ENCODE results near the gene ARHGEF7.
"Not testable (repeated sequence)": the region's sequence is repeated elsewhere in the genome, so short reads cannot be mapped to it uniquely, and the experiment has no call there.

ARHGEF7 gene, protein sequence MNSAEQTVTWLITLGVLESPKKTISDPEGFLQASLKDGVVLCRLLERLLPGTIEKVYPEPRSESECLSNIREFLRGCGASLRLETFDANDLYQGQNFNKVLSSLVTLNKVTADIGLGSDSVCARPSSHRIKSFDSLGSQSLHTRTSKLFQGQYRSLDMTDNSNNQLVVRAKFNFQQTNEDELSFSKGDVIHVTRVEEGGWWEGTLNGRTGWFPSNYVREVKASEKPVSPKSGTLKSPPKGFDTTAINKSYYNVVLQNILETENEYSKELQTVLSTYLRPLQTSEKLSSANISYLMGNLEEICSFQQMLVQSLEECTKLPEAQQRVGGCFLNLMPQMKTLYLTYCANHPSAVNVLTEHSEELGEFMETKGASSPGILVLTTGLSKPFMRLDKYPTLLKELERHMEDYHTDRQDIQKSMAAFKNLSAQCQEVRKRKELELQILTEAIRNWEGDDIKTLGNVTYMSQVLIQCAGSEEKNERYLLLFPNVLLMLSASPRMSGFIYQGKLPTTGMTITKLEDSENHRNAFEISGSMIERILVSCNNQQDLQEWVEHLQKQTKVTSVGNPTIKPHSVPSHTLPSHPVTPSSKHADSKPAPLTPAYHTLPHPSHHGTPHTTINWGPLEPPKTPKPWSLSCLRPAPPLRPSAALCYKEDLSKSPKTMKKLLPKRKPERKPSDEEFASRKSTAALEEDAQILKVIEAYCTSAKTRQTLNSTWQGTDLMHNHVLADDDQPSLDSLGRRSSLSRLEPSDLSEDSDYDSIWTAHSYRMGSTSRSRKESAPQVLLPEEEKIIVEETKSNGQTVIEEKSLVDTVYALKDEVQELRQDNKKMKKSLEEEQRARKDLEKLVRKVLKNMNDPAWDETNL

DNA sequence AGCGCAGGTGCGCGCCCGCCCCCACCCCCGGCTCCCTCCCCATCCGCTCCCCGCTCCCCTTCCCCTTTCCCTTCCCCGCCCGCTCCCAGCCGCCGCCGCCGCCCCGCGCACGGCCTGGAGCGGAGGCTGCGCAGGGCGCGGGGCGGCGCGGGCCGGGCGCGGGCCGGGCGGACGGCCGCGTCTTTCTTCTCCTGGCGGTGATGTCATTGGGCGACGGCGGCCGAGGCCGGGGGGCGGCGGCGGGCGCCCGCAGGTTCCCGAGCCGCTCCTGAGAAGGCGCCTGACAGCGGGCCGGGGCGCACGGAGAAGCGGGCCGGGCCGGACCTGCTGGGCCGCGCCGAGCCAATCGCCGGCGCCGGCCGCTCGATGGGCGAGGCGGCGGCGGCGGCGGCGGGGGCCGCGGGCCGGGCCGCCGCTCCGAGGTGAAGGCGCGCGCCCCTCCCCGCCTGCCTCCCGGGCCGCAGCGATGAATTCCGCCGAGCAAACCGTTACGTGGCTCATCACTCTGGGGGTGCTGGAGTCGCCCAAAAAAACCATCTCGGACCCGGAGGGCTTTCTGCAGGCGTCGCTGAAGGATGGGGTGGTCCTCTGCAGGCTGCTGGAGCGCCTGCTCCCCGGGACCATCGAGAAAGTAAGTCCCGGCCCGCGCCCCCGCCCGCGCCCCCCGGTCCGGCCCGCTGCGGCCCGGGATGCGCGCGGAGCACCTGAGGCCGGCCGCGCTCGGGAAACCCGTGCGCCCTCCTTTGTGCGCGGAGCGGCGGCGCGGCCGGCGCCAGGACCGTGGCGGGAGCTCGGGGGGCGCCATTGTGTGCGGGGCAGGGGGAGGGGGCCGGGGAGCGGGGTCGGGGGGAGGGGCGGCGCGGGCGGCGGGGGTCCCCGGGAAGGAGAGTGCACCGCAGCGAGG lies at the start of gene ARHGEF7:
Gene ARHGEF7 (plus strand): TSS at position 250 of the 904 bp plus-strand sequence. CDS start 217 bp downstream, at position 467.
- DNase-seq: no peak

DNA sequence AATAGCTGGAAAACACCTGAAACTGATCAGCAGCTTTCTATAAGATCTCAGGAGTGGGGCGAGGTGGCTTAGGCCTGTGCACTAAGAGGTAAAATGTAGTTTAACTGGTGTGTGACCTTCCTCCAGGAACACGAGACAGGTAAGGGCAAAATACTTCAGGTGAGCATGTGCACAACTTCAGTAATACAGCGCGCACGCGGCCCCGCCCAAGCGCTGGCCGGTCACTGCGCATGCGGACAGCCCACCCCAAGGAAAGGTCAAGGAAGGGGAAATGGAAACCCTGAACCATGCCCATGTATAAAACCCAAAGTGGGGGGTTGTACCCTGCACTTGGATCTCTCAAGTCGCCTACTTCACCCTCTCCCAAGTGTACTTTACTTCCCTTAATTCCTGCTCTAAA lies 49.4 kb upstream of the ARHGEF7 start:
- DNase-seq: no peak

DNA sequence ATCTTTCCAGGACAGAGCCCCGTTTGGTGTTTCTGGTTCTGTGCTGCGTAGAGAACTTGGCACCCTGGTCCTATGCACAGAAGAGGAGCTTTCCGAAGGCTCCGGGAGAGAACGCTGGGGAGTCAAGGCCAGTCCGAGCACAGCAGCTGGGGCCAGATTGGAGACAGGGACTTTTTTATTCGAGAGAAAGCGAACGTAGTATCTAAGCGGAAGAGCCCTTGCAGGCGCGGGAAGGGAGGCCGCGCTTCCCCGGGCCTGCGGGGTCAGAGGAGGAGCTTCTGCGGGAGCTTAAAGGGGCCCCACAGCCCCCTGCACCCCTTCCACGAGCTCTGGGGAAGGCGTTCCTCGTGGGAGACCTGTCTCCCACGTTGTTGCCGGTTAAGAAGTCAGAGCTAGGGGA lies 48.6 kb upstream of the ARHGEF7 start:
- DNase-seq: no peak

GRCh38 chr13:111068009-111068350 lies 47.1 kb upstream of the ARHGEF7 start:
- DNase-seq: no peak

DNA sequence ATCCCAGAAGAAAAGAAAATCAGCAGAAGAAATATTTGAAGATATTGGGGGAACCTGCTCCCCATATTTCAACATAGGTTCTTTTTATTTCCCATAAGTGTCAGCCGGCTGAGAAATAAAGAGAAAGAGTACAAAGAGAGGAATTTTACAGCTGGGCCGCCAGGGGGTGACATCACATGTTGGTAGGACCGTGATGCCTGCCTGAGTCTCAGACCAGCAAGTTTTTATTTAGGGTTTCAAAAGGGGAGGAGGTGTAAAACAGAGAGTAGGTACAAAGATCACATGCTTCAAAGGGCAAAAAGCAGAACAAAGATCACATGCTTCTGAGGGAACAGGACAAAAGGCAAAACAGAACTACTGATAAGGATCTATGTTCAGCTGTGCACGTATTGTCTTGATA lies 44.0 kb upstream of the ARHGEF7 start:
- DNase-seq: not testable (repeated sequence)

DNA sequence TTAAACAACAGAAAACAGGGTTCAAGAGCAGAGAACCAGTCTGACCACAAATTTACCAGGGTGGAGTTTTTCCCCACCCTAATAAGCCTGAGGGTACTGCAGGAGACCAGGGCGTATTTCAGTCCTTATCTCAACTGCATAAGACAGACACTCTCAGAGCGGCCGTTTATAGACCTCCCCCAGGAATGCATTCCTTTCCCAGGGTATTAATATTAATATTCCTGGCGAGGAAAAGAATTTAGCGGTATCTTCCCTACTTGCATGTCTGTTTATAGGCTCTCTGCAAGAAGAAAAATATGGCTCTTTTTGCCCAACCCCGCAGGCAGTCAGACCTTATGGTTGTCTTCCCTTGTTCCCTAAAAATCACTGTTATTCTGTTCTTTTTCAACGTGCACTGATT lies 43.6 kb upstream of the ARHGEF7 start:
- DNase-seq: not testable (repeated sequence)

GRCh38 chr13:111074826-111075225 lies 40.3 kb upstream of the ARHGEF7 start:
- no peak for DNase-seq

DNA sequence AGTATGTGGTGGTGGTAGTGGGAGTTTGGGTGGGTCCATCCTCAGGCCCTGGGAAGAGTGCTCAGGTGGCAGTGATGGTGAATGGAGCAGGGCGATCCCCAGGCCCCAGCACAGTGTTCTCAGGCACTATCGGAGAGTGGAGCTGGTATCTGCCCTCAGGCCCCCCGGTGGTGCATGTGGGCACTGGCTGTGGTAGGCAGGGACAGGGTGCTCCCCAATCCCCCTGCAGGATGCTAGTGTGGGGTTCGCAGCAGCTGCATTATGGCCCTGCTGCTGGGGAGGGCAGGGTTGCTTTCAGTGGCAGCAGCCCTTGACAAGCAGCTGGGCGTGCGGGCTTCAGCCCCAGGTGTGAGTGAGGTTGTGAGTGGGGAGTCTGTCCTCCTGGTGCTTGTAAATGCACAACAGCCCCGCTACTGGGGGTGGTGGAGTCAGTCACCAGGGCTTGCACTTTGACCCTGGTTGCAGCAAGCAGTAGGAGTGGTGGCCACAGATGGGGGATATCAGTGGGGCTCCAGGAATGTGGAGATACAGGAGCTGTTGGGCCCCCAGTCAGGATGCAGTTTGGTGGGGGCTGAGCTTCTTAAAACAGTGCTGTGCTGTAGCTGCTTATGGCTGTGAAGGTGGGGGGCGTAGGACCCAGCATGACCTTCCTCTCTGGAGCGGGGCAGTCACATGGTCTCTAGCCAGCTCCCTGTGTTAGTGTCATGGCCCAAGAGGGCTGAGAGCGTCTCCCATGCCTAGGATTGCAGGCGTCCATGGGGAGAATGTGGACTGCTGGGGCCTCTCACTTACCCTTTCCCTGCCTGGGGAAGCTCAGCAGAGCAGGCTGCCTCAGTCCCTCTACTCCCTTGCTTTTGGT lies 38.7 kb upstream of the ARHGEF7 start:
- DNase-seq: no peak

GRCh38 chr13:111079375-111079774 lies 35.7 kb upstream of the ARHGEF7 start:
- no peak for DNase-seq

GRCh38 chr13:111080642-111081041 lies 34.5 kb upstream of the ARHGEF7 start:
- no peak for DNase-seq

GRCh38 chr13:111082240-111082639 lies 32.9 kb upstream of the ARHGEF7 start:
- no peak for DNase-seq

DNA sequence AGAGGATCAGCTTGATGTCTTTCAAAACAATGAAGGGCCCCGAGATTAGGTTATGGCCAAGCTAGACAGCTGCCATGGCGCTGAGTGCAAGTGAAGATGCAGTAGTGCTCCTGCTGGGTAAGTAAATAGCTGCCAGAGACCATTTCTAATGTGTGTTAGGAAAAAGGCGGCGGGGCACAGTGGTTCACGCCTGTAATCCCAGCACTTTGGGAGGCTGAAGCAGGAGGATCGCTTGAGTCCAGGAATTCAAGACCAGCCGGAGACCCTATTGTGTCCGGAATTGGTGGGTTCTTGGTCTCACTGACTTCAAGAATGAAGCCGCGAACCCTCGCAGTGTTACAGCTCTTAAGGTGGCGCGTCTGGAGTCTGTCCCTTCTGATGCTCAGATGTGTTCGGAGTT lies 32.3 kb upstream of the ARHGEF7 start:
- not testable (repeated sequence) for DNase-seq

- DNase-seq: not testable (repeated sequence)
Observed at GRCh38 chr13:111083693-111084092, 31.4 kb upstream of the ARHGEF7 start.

- DNase-seq: no peak
Observed at GRCh38 chr13:111090169-111090568, 24.9 kb upstream of the ARHGEF7 start.

DNA sequence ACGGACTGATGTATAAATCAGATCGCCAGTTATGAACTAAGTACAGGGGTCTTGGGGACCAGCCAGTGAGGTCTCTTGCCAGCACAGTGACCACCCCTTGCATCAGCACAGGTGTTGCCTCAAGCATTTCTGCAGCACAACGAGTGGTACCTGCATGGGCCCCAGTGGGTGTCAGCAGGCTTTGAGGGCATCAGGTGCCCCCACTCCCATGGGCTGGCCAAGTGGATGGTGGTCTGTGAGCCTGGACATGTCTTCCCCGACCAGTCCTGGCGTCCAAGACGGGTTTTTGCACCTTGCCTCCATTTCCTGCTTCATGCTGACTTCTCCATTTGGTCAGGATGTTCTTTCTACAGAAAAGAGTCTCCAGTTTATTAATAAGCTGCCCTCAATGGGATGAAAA lies 22.4 kb upstream of the ARHGEF7 start:
- DNase-seq: no peak

- no peak for DNase-seq
Observed at GRCh38 chr13:111093136-111093535, 22.0 kb upstream of the ARHGEF7 start.

GRCh38 chr13:111093634-111094033 lies 21.5 kb upstream of the ARHGEF7 start:
- no peak for DNase-seq

DNA sequence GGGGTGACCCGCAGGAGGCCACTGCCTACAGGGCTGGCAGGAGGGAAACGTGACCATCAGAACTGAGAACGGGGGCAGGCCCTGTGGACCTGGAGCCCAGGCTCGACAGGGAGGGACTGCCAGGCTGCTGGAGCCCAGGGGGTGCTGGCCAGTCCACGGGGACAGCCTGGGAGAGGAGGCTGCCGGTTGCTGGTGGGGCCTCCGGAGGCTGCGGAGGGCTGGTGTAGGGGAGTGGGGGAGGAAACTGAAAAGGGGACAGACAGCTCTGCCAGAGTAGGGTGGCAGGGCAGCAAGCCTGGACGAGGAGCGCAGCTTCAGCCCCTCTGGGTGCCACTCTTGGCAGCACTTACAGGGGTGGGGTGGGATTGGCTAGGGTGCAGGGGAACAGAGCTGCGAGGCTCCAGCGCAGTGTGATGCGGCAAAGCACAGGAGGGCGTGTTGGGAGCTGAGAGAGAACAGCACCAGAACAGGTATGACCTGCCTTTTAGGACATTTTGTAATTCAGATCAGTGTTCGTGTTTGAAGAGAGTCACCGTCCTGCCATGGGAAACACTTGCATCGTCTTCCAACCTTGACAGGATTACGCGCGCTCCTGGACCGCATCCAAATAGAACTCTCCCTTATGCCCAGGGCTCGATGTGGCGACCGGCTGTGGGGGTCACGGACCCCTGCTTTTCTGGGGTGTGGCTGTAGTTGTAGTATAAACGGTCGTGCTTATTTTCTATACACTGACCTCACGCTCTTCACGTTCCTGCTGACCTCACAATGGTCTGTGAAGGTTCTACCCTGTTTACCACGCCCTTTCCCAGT lies 19.9 kb upstream of the ARHGEF7 start:
- DNase-seq: no peak

- DNase-seq: no peak
Observed at GRCh38 chr13:111095911-111096501, 19.1 kb upstream of the ARHGEF7 start.

DNA sequence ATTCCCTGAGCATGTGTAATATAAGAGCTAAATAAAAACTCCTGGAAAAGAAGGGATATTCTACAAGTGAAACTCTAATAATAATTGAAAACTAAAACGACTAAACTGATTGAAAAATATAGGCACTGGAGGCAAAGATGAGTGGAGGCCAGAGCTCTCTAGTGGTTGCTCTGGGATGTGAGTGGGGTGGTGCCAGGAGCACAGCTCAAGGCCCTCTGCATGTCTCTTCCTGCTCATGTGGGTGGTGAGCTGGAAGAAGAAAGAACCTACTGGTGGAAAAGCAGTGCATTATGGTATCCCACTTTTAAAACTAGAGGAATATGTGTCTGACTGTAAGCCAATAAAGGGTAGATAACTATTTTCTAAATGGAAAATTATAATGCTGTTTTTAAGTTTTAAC lies 15.8 kb upstream of the ARHGEF7 start:
- DNase-seq: no peak

DNA sequence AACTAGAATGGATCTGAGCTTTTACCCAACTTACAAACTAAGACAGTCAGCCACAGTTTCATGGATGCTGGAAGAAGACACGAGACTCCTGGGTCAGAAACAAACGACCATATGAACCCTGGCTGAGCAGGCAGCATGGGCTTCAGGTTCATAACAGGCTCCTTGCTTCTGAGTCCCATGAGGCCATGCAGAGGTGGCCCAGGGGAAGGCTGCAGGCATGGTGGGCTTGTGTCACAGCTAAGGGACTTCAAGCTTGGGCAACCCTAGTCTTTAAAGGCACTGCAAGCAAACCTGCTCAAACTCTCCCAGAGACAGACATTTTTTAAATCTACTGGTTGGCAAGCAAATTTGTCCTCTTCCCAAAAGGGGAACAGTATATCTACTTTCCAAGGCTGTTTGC lies 5.1 kb upstream of the ARHGEF7 start:
- DNase-seq: no peak
